SH-SY5Y (cell line): ENCODE data around the gene PTPRM.

Source experiments
- GATA2 ChIP-seq: IDR thresholded peaks from 2 replicates; pipeline ENCODE4 v1.6.1; 2011; ENCODE audit warnings: mild to moderate bottlenecking, low read depth, low read length
- GATA3 ChIP-seq: IDR thresholded peaks from 2 replicates; pipeline ENCODE4 v1.6.1; 2011; ENCODE audit warnings: low read depth, mild to moderate bottlenecking, low read length, moderate library complexity

Gene PTPRM

DNA sequence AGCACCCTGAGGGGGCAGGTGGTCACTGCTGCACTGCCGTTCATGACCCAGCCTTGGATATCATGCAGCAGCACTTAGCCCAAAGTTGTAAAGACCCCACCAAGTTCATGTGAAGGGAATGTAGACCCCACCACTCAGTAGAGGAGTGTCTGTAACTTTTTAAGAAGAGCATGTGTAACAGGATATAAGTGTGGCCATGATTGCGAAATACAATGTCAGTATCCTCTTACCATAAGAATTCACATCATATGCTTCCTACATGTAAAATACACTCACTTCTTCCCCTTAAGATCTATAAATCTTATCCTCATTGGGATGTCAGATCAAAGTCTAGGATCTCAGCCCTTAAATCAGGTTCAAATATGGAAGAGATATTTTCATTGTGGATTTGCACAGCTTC lies 276.9 kb downstream of the PTPRM start:
- TF ChIP-seq GATA2 (no peak), GATA3 (no peak)

GRCh38 chr18:7844418-7844817 lies 277.3 kb downstream of the PTPRM start:
- TF ChIP-seq GATA3 (no peak), GATA2 (no peak)

GRCh38 chr18:7846335-7846734 lies 279.2 kb downstream of the PTPRM start:
- TF ChIP-seq GATA3 (no peak), GATA2 (no peak)

GRCh38 chr18:7847357-7848053 lies 280.4 kb downstream of the PTPRM start:
- TF ChIP-seq GATA3 (no peak), GATA2 (no peak)

DNA sequence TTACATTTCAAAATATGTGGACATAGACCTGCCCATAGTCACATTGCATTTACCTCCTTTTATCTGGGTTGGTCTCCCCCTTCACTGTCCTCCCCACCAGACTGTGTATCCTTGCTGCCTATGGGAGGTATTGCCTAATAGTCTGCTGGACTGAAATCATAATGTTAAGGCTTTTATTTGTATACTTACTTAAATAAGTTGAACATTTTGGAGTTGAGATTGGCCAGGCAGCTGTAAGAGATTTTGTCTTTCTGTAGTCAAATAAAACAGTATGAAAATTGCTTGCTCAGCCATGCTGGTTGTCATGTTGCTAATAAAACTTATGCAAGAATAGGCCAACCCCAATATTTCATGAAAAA lies 280.9 kb downstream of the PTPRM start:
- TF ChIP-seq GATA3 (no peak), GATA2 (no peak)

GRCh38 chr18:7850446-7850845 lies 283.3 kb downstream of the PTPRM start:
- TF ChIP-seq GATA2 (no peak), GATA3 (no peak)

DNA sequence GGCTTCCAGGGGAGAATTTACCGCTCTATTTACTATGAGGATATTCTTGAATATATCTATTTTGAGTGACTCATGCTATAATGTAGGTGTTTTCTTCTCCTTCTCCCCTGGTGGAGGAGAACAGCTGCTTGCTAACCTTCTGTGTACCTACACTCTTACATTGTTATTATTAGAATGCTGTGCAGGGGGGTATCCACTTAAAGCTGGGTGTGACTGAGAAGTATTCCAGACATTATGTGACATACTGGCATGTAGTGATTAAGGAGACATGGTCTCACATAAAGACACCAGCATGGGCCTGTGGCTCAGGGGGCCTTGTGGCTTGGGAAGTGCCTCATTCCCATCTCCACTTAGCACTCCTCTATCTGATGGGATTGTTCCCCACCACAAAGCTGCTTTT lies 287.9 kb downstream of the PTPRM start:
- TF ChIP-seq GATA2 = no peak
- TF ChIP-seq GATA3 = no peak

DNA sequence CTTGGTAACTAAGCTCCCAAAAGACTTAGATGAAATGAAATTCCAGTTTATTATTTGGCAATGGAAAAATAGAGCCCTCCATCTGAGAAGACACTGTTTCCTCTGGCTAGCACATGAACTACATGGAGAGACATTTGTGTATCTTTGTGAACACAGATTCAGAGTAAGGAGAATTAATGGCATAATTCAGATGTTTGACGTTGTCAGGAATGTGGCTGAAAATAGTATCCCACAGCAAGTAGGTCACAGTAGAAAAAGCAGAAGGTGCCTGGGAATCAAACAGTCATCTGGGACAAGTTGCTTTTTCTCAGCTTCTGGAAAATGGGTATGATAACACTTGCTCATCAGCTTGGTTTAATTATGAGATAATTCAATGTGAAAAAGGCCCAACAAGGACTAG lies 288.6 kb downstream of the PTPRM start:
- no peak for TF ChIP-seq GATA3
- no peak for TF ChIP-seq GATA2

DNA sequence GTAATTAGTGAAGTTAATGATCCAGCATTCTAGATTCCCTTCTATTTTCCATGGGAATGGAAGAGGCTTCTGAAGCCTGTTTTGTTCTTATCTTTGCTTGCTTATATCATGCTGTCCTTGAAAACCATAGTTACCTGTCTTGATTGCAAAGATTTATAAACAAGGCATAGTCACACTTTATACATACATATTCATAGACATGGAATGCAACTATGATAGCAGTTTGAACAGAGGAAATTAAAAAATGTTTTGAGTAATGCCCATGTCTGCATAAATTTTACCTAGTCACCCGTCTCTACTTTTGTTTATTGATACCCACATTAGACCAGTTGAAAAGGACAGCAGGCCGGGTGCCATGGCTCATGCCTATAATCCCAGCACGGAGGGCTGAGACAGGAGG lies 289.0 kb downstream of the PTPRM start:
- TF ChIP-seq GATA2 (no peak), GATA3 (no peak)

GRCh38 chr18:7856733-7857132 lies 289.6 kb downstream of the PTPRM start:
- peak; percentile 62; the same call in 1 of the 2 replicates for TF ChIP-seq GATA2
- 0 out of 2 replicates have a peak, but pooled peaks have one; percentile 27 for TF ChIP-seq GATA3

GRCh38 chr18:7857562-7857961 lies 290.4 kb downstream of the PTPRM start:
- TF ChIP-seq GATA3 (no peak), GATA2 (no peak)

DNA sequence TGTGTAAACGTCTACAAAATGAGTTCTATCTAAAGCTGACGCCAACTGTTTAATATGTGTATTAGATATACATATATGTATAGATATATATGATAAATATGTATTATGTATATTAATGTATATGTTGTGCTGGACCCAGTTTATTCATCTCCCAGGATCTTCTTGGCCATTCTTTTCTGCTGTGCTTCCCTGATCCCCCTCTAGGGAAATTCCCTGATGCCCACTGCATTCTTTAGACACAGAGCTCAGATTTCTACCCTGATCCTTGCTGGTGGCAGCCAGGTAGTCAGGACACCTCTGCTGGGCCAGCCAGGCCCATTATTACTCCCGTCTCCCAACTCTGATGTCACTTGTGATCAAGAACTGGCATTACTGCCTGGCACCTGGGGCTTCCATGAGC lies 292.0 kb downstream of the PTPRM start:
- TF ChIP-seq GATA3 = no peak
- TF ChIP-seq GATA2 = no peak

DNA sequence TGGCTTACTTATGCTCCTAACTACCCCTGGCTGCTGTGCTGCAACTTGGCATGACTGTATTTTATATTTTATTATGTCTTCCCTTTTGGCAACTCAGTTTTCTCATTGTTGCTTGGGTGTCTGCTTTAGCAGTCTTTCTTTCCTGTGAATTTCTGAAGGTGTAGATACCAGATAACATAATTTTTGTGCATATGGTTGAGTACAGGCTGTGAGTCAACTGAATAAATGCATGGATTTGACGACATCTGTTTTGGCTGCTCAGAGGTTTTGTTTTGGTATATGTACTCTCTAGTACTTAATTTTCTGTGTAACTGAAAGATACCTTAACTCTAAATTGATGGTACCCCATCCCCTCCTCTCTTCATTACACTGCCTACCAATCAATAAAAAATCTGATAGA lies 303.1 kb downstream of the PTPRM start:
- TF ChIP-seq GATA3 (no peak), GATA2 (no peak)

GRCh38 chr18:7870855-7871254 lies 303.7 kb downstream of the PTPRM start:
- no peak for TF ChIP-seq GATA2
- TF ChIP-seq GATA3 = no peak

DNA sequence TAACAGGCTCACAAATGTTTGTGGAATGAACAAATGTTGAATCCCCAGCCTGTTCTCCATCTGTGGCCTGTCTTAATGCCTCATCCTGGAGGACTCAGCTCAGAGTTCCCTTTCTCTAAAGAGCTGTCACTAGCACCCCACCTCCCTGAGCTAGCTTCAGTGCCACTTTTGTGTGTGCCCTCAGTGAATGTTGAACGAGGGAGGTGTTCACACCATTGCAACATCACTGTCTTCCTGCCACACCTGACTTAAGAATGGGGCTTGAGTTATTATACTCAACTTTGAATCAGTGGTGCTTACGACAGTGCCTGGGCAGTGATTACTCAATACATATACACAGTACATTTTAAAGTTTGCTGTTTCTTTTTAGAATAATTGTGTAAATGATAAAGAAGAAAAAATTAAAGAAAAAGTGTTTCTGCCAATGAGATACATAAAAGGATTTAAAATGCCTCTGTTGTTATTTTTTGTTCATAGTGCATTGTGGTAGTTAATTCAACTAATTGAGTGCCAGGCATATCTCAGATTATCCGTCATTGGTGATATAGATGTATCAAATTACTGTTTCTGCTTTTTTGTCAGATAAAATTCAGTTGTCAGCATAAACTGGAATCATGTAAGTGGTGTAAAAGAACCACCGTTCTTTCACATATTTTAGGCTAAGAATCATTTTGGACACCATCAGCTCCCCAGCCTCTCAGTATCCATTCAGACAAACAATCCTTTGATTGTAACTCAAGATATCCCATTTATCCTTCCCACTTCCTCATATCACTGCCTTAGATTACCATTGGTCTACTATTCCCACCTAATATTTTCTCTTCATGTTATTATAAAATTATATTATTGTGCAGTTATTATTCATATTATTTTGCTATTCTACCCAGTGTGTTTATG lies 304.7 kb downstream of the PTPRM start:
- TF ChIP-seq GATA3 (no peak), GATA2 (no peak)
